Measurements from ENCODE around the gene RIPPLY3.

The RIPPLY3 gene

DNA sequence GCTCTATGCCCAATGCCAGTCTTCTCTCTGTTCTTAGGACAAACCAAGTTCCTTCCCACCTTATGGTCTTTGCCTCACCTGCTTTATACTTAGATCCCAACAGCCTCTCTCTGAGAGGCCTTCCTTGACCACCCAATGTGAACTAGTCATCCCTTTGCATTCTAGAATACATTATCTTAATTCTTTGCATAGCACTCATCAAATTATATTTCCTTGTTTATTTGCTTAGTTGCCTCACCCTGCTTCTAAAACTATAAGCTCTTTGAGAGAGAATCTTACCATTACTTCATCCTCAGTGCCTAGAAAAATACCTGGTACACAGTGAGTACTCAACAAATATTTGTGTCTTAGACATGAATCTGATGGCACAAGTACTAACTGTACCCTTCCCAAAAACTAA, 58.3 kb downstream of the RIPPLY3 start:
- DNase-seq = no peak

DNA sequence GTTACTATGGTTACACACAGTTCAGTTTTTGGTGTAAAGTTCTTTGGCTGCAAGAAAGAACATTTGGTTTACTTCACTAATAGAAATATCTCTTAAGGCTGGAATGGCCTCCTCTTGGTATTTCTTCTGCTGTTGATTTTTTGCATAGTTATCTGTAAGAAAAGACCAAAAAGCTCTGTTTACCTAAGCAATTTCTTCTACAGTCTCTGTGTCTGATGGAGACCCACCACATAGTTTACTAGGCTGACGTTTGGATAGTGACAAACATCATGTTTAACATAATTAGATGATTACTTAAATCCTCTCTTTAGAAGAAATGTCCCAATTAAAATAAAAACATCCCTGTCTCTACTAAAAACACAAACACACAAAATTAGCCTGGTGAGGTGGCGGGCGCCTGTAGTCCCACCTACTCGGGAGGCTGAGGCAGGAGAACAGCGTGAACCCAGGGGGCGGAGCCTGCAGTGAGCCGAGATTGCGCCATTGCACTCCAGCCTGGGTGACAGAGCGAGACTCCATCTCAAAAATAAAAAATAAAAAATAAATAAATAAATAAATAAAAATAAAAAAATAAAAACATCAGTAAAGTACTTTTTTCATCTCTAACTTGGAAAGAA, 59.2 kb downstream of the RIPPLY3 start:
- DNase-seq = no peak

All from 8988T (cell line).